ENCODE results near the gene ACD.

DNA sequence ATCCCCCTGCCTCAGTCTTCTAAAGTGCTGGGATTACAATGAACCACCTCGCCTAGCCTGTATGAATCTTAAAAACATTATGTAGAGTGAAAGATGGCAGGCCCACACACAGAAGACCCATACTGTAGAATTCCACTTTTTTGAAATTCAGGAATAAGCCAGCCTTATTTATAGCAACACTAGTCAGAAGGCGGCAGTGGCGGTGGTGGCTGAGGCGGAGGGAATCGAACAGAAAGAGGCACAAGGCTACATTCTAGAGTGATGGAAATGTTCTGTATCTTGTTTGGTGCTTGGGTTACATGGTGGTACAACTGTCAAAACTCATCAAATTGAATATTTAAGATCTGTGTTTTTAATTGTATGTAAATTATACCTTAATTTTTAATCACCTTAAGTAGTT, 47.7 kb upstream of the ACD start:
- TF ChIP-seq, protein P1, sequence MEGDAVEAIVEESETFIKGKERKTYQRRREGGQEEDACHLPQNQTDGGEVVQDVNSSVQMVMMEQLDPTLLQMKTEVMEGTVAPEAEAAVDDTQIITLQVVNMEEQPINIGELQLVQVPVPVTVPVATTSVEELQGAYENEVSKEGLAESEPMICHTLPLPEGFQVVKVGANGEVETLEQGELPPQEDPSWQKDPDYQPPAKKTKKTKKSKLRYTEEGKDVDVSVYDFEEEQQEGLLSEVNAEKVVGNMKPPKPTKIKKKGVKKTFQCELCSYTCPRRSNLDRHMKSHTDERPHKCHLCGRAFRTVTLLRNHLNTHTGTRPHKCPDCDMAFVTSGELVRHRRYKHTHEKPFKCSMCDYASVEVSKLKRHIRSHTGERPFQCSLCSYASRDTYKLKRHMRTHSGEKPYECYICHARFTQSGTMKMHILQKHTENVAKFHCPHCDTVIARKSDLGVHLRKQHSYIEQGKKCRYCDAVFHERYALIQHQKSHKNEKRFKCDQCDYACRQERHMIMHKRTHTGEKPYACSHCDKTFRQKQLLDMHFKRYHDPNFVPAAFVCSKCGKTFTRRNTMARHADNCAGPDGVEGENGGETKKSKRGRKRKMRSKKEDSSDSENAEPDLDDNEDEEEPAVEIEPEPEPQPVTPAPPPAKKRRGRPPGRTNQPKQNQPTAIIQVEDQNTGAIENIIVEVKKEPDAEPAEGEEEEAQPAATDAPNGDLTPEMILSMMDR (IDR thresholded peaks at IDR 0.05), result no peak
- TF ChIP-seq POLR2A (IDR thresholded peaks at IDR 0.05), result no peak
